Esophagus squamous epithelium (tissue), 5 donors: ENCODE results near the gene CCDC28B. TPM values are rescaled to one million over a fixed set of nuclear protein-coding genes. Genes with fewer than 3 reads are reported as not detected.

ENCODE experiments used
- DNase-seq: peaks from one replicate; lab custom pipeline; 2025; lab: John Stamatoyannopoulos, UW
- H3K27ac ChIP-seq, 4 donors: fragments of 200-600 bp; sonication (generic); one replicate each; pipeline ENCODE4 v1.5.1; 2016 to 2019; ENCODE audit warnings: mild to moderate bottlenecking in 1 of 4
- H3K27me3 ChIP-seq, 4 donors: fragments of 200-600 bp; sonication (generic); 1 replicate in 3 of 4; 2 replicates in 1 of 4; pipeline versions ENCODE4 v1.5.1 to v1.6.0; 2017 to 2021; ENCODE audit warnings: antibody characterized with exemption in 1 of 4
- H3K36me3 ChIP-seq, 3 donors: fragments of 200-600 bp; sonication (generic); one replicate each; pipeline ENCODE4 v1.5.1; 2016 to 2019
- H3K4me1 ChIP-seq, 3 donors: fragments of 200-600 bp; sonication (generic); one replicate each; pipeline ENCODE4 v1.5.1; 2017 to 2019
- H3K4me3 ChIP-seq, 4 donors: fragments of 200-600 bp; sonication (generic); 1 replicate in 3 of 4; 2 replicates in 1 of 4; pipeline ENCODE4 v1.5.1; 2016 to 2019; ENCODE audit warnings: mild to moderate bottlenecking in 2 of 4, moderate library complexity in 1 of 4
- H3K9me3 ChIP-seq, 3 donors: fragments of 200-600 bp; sonication (generic); one replicate each; pipeline ENCODE4 v1.5.1; 2016 to 2019
- CTCF ChIP-seq, 6 experiments: fragments of 450-650 bp in 4 of 6; fragments of 200-600 bp in 2 of 6; sonication (generic) in 2 of 6; IDR thresholded peaks; one replicate each; pipeline ENCODE4 v1.5.1; 2016 to 2019; ENCODE audit warnings: antibody characterized with exemption in 6 of 6, mild to moderate bottlenecking in 4 of 6, moderate library complexity in 4 of 6
- POLR2A ChIP-seq, 4 donors: fragments of 450-650 bp; IDR thresholded peaks; one replicate each; pipeline ENCODE4 v1.6.1; 2017; ENCODE audit warnings: antibody characterized with exemption in 4 of 4, mild to moderate bottlenecking in 4 of 4, moderate library complexity in 3 of 4
- WGBS, 2 donors: methylation state at CpG; one replicate each; pipeline ENCODE4 v1.1.5; 2018; 5-methylcytosine and 5-hydroxymethylcytosine counted together
- intact Hi-C: fragments of 100-400 bp; cut with DNase I; formaldehyde crosslinking; loops from one replicate; pipeline ENCODE4 v1.15.0; 2022
- total RNA-seq, 4 donors: library from RNA; depleted of rRNA; stranded (reverse); fragments of >200 nt; gene quantifications; one replicate each; pipeline ENCODE4 v1.1.0, GENCODE V29; 2016
- donor health status: DM: yes; HTN: yes; CAD: no.

CCDC28B gene
- total RNA-seq, 4 donors from 2014 or later: 0.88 to 2.9 (median 1.6) TPM

GRCh38 chr1:32195531-32195930 is 4.9 kb upstream of the CCDC28B start:
- Histone ChIP-seq H3K9me3 (no peaks in the 10 kb centered on the region), H3K27me3 (no peaks in the 10 kb centered on the region), H3K4me1 (peaks cover 7 to 22% (median 13%) of the 10 kb centered on the region in 3 donors), H3K4me3 (no peak overlapping the region), H3K27ac (no peak overlapping the region), H3K36me3 (peaks cover 52 to 80% (median 58%) of the 10 kb centered on the region in 3 donors)
- no peak for DNase-seq
- intact Hi-C loops: no loop called here
- 79% methylated on average over 2 of the region's 3 CpGs; no CpG with 5 or more reads in 1 of the 2 donors for WGBS, 2 donors
- TF ChIP-seq CTCF (IDR thresholded peaks at IDR 0.05) (no peak), POLR2A (IDR thresholded peaks at IDR 0.05) (no peak)

DNA sequence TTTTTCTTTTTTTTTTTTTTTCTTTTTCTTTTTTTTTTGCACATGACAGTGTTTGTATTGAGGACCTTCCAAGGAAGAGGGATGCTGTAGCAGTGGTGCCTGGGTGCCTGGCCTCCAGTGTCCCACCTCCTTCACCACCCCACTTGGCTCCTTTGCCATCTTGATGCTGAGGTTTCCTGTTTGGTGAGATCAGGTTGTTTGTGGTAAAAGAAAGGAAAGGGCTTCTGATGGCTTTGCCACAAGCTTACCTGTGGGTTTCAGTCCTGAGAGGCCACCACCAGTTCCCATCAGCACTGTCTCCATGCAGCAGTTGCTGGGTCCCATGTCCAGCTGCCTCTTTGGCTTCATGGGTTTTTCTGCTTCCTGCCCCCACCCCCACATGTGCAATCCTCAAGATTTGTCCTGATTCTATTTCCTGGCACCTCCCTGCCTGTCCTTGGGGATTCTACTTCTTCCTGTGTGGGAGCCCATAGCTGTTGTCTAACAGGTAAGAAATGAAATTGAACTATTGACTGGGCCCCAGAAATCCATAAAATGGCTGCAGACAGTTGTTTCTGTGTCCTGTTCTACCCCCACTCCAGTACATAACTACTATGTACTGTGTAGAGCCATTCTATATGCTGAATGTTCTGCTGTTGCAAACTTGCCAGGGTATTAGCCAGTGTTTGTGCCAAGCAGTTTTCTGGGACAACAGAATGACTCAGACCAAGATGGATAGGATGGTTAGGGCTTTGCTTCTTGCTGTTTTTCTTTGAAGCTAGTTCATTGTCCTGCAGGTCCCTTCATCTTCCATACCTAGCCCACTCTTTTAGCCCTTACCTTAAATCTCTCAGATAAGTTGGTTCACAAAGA is 4.2 kb upstream of the CCDC28B start:
- Histone ChIP-seq H3K4me3 (no peak overlapping the region), H3K27me3 (no peaks in the 10 kb centered on the region), H3K9me3 (no peaks in the 10 kb centered on the region), H3K27ac (no peak overlapping the region), H3K36me3 (peaks cover 49 to 73% (median 51%) of the 10 kb centered on the region in 3 donors), H3K4me1 (peaks cover 7 to 29% (median 17%) of the 10 kb centered on the region in 3 donors)
- TF ChIP-seq CTCF (IDR thresholded peaks at IDR 0.05) (no peak), POLR2A (IDR thresholded peaks at IDR 0.05) (no peak)
- intact Hi-C loops: no loop called here
- DNase-seq: no peak

- peaks cover 41 to 64% (median 42%) of the 10 kb centered on the region in 3 donors for H3K36me3 ChIP-seq
- WGBS, 2 donors: no CpG with 5 or more reads among the region's 1 CpG
- intact Hi-C loops: no loop called here
These were observed 3.3 kb upstream of the CCDC28B start for GRCh38 chr1:32197074-32197473.

GRCh38 chr1:32197837-32198236 is 2.6 kb upstream of the CCDC28B start:
- TF ChIP-seq POLR2A (IDR thresholded peaks at IDR 0.05) (no peak), CTCF (IDR thresholded peaks at IDR 0.05) (no peak)
- H3K36me3 ChIP-seq: peaks cover 34 to 57% (median 35%) of the 10 kb centered on the region in 3 donors
- 60 to 65% methylated on average over 4 to 6 of the region's 6 CpGs for WGBS, 2 donors

More at GRCh38 chr1:32197074-32197473, 3.3 kb upstream of the CCDC28B start:
- TF ChIP-seq CTCF (IDR thresholded peaks at IDR 0.05) (no peak), POLR2A (IDR thresholded peaks at IDR 0.05) (no peak)
- Histone ChIP-seq H3K4me3 (no peak overlapping the region), H3K27ac (no peak overlapping the region), H3K27me3 (no peaks in the 10 kb centered on the region), H3K4me1 (peaks cover 7 to 38% (median 24%) of the 10 kb centered on the region in 3 donors), H3K9me3 (no peaks in the 10 kb centered on the region)
- no peak for DNase-seq

More at GRCh38 chr1:32197837-32198236, 2.6 kb upstream of the CCDC28B start:
- Histone ChIP-seq H3K4me1 (peaks cover 7 to 40% (median 24%) of the 10 kb centered on the region in 3 donors), H3K27ac (no peak overlapping the region), H3K4me3 (no peak overlapping the region), H3K9me3 (no peaks in the 10 kb centered on the region), H3K27me3 (no peaks in the 10 kb centered on the region)
- no peak for DNase-seq
- intact Hi-C loops: no loop called here
